ENCODE results near the gene EPHA3.

DNA sequence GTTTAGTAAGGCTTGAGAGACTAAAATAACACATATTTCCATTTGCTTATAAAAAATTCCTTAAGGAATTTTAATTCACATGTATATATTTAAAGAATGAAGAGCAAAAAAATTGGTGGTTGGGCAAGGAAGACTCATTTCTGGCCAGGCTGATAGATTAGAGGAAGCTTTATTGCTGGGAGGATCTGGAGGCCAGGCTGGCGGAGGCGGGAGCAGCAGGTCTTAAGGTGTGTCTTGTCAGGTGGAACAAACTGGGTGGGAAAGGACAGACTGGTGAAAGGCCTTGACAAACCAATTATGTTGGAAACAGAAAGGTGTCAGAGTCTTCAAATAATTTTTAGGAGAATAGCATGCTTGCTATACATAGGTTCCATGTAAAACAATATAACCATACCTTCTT, 124.7 kb downstream of the EPHA3 start:
- TF ChIP-seq POLR2A (IDR thresholded peaks at IDR 0.05; ENCODE audit: low read depth, low read length) (no peak), CTCF (IDR thresholded peaks at IDR 0.05; ENCODE audit: extremely low read depth in 1 of 2, insufficient read depth in 1 of 2, low read depth in 1 of 2, low read length in 2 of 2) (no peak), POLR2AphosphoS5 (IDR thresholded peaks at IDR 0.05; ENCODE audit: insufficient read depth, low read depth, low read length) (no peak), MYC (IDR thresholded peaks at IDR 0.05; ENCODE audit: low read depth, low read length) (no peak)
